HG03520 (cell line): ENCODE results near the gene CRYBA2.

Source experiments
- ATAC-seq: cut with Tn5 transposase; IDR thresholded peaks from one replicate; pipeline ENCODE4 v1.9.1; 2021; ENCODE audit warnings: mild to moderate bottlenecking, moderate library complexity; ENCODE audit not compliant: unreplicated experiment

The CRYBA2 gene

DNA sequence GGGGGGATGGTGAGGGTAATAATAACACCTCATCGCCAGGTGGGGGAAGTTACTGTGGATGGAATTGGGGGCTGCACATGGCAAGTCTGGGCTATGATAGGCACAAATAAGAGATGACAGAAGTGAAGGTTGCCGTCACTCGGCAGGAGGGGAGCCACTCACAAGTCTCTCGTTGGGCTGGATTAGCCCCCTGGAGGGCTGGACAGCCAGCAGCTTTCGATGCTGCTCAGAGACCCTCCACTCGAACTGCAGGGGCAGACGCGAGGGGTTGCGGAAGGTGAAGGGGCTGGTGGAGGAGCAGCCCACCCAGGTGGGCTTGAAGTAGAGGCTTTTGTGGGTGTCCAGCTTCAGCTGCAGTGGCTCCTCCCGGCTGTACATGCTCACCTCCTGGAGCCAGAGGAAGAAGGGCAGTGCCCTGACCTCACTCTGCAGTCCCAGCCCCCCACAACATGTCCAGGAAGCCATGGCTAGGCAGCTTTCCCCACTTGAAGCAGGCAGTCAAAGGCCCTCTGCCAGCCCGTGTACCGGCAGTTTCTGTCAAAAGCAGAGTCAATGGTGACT is 29.9 kb upstream of the CRYBA2 start:
- no peak for ATAC-seq

DNA sequence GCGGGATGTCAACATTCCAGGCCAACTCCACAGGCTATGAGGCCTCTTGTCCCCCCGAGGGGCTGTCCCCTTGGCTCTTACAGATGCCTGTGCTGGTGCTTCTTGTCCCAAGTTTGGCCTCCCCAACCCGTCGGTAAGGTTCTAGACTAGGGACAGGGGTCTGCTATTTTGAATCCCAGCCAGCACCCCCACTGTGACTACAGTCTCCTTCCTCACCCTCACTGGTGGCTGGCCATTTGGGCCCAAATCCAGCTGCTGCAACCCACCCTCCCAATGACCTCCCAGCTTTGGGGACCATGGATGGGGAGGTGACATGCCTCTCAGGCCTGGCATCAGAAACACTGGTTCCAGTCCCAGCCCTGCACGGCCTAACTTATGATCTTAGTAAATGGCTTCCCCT is 29.4 kb upstream of the CRYBA2 start:
- ATAC-seq: no peak

DNA sequence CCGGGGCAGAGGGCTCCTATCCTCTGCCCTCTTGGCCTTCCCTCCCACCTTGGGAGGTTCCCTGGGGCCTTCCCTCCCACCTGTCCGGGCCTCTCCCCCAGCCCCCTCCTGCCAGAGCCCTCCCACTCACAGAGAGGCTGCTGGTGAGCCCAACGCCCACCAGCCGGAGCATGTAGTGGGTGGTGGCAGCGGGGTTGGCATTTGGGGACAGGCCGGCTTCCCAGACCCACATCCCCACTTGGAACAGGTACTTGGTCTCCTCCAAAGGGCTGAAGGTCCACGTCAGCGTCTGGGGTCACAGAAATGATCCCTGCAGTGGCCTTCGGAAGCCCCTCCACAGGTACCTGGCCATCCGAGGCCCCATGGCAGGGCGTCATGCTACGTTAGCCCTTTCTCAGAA is 28.8 kb upstream of the CRYBA2 start:
- ATAC-seq: no peak

DNA sequence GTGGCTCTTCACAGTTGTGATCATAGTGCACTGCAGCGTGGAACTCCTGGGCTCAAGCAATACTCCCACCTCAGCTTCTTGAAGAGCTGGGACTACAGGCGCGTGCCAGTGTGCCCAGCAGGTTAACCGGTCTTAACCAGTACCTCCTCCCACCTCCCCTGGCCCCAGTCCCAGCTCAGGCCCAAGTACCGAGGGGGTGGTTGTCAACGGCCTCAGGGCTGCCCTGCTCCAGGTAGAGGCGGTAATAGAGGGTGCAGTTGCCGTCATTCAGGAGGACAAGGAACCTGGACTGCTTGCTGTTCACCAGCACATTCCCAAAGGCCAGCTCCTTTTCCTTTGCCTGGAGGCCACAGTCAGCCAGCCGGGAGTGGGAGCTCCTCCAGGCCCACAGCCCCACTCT is 28.4 kb upstream of the CRYBA2 start:
- no peak for ATAC-seq

DNA sequence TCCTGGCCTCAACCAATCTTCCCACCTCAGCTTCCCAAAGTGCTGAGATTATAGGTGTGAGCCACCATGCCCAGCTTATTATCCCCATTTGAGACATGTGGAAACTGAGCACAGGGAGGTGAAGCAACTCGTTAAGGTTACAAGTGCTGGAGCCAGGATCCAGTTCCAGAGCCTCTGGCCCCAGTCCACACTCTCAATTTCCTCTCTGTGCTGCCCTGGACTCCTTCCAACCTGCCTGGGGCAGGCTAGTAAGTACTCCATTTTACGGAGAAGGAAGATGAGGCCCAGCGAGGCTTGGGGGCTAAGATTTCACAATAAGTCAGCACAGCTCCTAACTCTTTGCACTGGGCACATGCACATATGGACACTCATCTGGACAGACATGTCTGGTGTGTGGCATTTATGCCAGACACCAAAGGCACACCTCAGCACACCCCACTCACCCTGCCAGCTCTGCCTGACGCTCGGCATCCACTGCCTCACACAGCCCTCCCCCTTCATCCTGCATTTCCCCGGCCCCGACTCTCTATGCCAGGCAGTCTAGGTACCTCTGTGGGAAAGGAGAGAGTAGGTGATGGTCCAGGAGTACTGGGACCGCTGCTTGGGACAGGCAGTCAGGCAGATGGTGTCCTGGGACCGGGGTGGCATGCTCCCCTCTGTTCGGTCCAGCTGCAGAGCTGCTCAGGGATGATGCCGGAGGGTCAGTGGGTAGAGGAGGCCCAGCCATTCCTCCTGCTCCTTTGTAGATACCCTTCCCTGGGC is 27.6 kb upstream of the CRYBA2 start:
- ATAC-seq: no peak

DNA sequence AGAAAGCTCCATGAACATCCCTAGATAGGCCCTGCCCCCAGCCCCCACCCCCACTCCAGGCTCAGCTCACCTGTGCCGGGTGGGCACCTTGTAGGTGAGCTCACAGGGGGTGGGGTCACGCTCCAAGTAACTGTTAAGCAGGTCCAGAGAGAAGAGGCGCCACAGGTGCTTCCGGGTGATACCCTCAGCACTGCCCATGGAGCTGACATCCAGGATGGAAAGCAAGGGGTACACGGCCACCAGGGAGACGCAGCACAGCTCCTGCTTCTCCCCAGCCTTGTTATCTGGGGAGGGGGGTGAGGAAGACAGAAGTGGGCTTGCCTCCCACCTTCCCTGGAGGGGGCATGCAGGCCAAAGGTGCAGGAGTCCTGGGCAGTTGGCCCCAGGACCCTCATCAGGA is 26.2 kb upstream of the CRYBA2 start:
- no peak for ATAC-seq

DNA sequence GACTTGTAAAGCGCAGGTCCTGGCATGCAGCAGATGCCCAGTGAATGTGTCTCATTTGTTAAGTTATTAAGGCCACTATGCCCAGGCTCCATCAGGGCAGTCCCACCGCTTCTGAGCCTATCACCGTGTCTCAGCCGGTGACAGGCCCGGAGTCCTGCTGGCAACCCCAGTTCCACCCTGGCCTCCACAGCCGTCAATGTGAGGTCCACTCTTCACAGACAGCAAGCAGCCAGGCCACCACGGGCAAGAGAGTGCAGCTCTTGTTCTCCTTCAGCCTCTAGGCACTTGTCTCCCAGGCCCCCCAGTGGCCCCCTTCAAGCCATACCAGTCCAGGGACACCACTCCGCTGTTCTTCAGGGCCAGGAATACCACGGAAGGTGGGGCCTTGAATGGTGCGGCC is 25.5 kb upstream of the CRYBA2 start:
- no peak for ATAC-seq

DNA sequence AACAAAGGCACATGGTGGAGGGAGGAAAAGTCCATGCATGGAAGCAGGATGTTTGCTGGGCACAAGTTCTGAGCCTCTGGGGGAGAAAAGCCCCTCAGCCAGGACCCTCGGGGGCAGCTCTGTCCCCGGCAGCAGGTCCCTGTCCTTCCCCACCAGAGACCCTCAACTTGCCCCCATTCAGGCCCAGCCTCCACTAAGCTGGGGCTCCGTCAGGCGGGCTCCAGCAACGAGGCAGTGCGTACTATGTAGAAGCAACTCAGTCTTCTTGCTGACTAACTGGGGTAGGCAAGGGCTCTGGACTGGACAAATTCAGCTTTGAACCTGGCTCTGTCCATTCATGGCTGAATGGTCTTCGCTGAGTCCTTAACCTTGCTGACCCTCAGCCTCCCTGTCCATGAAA is 25.1 kb upstream of the CRYBA2 start:
- ATAC-seq: no peak

DNA sequence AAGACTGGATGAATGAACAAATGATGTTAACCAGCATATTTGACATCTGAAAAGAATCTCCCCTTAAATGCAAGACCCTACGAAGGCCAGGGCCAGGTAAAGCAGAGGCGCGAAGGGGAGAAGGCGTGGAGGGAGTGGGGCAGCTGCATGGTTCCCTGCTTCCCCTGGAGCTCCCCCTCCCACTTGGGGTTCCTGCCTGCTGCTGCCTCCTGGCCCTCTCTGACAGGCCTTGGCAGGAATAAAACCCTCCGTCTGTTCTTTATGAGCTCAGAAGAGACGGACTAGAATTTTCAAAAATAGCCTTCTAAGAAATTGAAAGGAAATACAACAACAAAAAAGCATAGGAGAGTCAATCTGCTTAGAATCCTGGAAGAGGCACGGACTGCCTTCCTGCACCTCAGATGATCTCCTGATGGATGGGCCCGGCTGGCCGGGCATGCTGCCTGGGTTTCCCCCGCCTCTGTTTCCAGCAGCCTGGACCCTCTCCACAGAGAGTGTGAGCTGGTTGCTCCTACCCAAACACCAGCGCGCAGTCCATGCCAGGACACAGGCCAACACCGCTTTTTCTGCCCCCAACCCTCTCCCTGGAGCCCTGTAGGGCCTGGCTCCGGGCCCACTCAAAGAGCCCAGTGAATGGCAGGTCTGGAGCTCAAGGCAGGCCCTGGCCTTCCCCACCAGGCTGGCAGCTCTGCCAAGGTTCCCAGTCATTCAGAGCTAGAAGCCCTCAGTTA is 24.1 kb upstream of the CRYBA2 start:
- no peak for ATAC-seq

DNA sequence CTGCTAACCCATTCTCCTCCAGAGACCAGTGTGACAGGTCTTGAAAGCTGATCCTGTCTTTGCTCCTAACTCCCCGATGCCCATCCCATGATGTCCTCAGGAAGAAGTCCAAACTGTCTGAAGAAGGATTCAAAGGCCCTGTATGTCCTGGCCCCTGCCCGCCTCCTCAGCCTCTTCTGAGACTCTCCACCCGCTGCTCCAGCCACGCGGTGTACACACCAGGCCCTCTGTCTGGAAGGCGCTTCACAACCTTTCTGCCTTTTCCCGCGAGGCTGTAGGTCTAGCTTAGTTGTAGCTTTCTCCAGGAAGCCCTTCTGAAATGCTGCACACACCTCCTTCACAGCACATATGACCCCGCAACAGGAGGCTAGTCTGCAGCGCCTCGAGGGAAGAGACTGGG is 23.5 kb upstream of the CRYBA2 start:
- ATAC-seq: no peak

DNA sequence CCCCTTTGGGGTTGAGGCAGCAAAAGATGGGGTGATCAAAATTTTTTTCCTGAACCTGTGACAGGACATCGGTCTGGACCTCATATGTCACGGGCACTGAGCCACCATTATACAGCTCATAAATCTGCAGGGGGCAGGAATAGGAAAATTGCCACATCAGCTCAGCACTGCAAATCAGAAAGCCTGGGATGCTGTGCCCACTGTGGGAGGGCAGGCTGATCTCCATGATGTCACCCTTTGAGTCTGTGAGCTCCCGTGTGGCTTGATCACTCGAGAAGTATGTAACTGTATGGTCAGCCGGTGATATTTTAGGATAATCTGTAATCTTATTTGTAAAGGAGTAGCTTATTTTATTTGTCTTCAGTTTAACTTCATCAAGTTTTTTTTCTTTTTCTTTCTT is 17.7 kb upstream of the CRYBA2 start:
- ATAC-seq: no peak

DNA sequence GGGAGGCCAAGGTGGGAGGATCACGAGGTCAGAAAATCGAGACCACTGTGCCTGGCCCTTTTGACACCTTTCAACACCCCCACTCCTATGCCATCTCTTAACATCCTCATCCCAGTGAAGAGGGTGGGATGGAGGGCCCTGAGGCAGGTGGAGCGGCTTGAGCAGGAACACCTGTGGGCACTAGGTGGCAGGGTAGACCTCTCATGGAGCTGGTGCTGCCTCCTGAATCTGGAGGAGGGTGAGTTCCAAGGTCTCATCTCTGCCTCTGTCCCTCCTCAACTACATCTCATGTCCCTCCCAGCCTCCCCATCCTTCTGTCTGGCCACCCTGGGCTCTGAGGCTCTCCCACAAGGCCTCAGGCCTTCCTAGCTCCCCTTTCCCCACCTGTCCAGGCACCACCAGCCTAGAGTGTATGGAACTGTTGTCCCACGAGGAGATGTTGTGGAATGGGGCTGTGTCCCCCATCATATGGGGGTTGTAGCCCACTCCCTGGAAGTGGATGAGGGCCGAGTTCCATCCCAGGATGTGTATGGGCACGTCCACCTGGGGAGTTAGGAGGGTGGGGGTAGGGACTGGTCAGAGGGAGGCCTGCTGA is 17.0 kb upstream of the CRYBA2 start:
- no peak for ATAC-seq

DNA sequence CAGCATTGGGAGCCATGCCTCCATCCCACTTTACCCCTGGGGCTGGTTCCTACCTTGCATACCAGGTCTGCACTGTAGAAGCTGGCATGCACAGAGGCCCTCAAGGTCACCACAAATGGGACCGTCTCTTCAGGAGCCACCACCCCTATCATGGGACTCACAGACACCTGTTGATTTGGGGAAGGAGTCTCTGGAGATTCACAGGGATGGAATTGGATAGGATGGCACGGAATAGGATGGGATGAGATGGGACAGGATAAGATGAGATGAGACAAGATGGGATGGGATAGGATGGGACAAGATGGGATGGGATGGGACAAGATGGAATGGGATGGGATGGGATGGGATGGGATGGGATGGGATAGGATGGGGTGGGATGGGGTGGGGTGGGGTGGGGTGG is 16.1 kb upstream of the CRYBA2 start:
- no peak for ATAC-seq

DNA sequence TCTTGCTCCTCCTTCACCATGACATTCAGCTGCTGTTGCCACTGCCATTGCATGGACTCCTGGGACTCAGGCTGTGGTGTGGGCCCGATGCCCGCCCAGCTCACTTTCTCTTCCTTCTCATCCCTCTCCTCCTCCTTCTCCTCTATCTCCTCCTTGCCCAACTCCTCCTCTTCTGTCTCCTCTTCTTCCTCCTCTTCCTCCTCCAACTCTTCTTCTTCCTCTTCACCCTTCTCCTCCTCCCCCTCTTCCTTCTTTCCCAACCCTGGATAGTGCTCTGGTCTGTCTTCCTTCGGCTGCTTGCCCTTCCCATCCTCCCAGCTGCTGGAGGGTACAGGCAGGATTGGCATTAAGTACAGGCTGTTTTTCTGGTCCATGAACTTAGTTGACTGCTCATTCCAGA is 10.8 kb upstream of the CRYBA2 start:
- ATAC-seq: no peak

DNA sequence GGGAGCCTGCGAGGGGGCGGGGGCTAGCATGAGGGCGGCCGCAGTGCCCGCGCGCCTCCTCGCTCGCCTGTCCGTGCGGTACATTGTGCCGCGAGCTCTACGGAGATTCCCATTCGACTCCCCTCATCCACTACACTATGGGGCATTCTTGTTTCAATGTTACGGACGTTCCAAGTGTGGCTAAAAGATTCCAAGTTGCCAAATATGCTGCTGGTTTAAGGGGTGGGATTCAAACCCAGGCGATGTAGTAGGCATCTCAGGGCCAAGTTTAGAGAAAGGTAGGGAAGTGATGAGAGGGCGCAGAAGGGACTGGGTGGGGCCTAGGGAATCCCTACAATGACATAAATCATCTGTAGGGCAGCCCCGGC is 10.0 kb upstream of the CRYBA2 start:
- no peak for ATAC-seq

DNA sequence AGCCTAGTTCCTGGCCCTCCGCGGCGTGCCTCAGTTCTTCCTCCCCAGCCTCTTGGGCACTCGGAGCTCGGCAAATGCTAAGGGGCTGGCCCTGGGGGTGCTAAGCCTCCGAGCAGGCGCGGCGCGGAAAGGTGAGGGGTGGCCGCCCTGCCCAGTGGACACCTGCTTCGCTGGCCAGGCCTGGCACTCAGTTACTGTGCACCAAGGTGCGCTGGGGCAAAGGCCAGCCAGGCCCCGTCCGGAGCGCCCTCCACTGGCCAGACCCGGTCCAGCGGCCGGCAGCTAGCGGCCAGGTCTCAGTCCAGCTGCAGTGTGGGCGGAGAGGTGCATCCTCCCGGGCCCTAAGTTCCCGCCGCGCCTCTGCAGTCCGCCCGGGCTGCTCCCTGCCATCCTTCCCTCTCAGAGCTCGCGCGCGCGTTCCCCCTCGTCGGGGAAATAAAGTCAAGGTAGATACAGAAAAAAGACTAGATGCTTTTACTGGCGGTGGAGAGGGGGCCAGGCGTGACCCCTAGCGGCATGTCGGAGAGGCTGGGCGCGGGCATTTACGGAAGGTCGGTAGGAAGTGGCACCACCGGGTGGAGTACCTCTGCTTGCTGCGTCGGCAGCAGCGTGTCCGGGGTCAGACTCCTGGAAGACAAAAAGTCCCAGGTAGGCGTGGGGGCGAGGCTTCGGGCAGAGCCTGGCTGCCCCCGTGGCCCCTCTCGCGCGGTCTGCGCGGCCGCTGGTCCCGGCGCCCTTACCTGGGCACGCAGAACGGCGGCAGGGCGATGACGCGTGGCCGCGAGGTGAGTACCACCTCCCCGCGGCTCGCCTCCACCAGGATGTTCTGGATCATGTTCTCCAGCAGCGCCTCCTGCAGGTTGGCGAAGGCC is 9.4 kb upstream of the CRYBA2 start:
- no peak for ATAC-seq

DNA sequence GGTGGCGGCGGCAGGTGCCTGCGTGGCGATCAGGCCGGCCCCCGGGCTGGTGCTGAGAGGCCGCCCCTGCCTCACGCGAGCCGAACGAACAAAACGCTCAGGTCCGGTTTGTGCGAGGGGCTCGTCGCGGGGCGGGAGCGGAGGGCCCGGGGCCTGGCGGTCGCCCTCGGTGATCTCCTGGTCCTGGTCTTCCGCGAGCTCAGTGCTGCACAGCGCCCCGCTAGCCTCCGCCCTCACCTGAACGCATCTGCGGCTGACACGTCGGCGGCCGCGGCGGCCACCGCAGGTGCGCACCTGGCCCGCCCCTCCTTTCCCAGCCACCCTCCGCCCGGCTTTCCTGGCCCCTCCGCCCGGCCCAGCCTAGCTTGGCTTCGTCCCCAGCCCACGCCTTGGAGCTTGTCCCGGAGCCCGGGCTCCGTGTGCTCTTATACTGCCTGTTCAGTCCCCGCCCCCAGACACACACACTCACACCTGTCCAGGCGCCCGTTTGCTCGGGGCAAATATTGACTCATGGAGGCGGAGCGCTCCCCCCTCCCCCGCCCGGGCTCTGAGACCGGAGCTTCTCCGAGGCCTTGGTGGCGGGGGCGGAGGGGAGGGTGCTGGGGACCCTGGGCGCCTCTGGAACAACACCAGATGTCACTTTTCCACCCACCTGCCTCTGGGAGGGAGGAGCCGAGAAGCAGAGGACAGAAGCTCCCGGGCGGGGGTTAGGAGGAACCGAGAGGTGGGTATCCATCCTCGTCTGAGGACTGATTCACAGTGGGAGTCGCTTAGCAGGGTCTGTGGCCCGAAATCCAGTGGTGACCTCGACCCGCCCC is 8.6 kb upstream of the CRYBA2 start:
- no peak for ATAC-seq

DNA sequence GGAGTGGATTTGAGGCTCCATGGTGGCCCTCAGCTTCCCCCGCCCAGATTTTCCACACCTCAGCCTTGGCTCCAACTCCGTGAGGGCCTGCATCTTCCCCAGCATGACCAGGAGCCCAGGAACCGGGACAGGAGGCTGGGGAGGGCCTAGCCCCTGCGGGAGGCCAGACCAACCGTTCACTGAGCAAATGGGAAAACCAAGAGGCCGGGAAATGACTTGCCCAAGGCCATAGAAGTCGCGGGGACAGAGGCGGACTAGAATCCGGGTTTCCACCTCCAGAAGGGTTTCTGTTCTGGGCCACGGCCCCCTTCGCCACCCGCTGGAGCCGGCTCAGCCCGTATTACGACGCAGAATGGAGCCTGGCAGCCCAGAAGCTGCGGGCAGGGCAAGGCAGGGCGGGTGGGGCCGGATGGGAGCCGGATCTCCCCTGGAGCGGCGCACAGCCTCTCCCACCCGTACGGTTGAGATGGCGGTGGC is 7.9 kb upstream of the CRYBA2 start:
- ATAC-seq: no peak

DNA sequence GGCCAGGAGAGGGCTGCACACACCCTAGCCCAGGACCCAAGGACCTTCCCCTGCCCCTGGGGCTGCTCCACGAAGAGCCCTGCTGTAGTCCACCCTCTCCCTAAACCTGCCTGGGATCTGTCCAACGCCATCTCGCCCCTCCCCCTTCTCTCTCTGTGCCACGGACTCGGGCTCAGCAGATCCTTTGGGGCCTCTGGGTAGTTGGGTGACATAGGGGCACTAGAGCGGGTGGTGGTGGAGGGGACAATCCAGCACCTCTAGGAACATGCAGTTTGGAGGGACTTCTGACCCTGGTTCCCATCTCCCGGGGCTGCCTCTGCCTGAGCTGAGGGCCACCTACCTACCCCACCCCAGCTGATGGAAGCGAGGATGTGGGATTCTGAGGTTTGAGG is 7.3 kb upstream of the CRYBA2 start:
- ATAC-seq: no peak
